ENCODE data around the gene RAB26.
"Not testable (repeated sequence)": the region's sequence is repeated elsewhere in the genome, so short reads cannot be mapped to it uniquely, and the experiment has no call there.

Gene RAB26

DNA sequence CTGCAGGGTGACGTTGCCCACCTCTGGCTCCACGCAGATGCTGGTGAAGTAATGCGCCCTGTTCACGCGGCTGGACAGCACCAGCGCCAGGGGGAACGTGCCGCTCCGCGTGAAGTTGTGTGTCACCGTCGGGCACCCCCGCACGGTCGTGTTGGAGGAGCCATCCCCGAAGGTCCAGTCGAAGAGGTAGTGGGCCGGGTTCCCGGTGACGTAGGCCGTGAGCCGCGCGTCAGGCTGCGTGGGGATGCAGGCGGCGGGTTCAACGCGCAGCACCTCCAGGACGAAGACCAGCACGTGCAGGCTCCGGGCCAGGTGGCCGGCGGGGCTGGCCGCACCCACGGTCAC lies 37.4 kb upstream of the RAB26 start:
- H3K27me3 ChIP-seq (ENCODE audit: insufficient read depth, low read length); H3K9me3 ChIP-seq (ENCODE audit: low read length); H3K4me3 ChIP-seq (ENCODE audit: low read length); H3K4me1 ChIP-seq (ENCODE audit: insufficient read depth, low read length); H2AFZ ChIP-seq (ENCODE audit: low read depth, low read length): not testable (repeated sequence)
- peaks cover 41% of the 10 kb centered on the region for H3K36me3 ChIP-seq (ENCODE audit: insufficient read depth, low read length)

DNA sequence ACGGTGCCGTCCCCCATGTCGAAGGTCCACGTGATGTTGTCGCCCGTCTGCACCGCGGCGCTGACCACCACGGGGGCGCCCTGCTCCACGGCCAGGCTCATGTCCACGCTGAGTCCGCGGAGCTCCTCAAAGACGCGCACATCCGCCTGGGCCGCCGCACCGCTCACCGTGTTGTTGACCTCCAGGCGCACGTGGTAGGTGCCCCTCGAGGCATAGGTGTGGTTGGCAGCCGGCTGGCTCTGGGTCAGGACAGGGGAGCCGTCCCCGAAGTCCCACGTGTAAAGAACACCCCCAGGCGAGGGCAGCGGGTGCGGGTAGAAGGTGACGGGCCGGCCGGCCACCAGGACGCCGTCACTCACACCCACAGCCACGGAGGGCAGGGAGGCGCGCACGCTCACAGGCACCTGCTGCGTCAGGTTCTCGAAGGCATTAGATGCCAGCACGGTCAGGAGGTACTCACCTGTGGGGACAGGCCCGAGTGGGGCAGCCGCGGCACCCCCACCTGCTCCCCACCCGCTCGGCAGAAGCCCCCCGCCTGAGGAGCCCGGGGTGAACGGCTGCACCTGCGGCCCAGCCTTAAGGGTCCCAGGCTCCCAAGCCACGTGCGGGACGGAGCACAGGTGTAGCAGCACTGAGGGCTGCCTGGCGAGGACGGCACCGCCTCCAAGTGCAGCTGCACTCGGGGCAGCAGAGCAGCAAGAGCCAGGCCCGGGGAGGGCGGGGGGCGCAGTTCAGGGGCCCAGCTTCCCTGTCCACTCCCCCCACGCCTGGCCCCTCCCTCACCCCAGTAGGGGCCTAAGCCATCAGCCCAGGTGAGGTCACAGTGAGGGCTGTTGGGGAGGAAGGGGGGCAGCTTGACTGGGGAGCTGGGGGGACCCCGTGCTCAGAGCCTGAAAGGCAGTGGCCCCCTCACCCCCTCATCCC lies 36.8 kb upstream of the RAB26 start:
- H3K27me3 ChIP-seq (ENCODE audit: insufficient read depth, low read length); H3K4me1 ChIP-seq (ENCODE audit: insufficient read depth, low read length); H2AFZ ChIP-seq (ENCODE audit: low read depth, low read length); H3K9me3 ChIP-seq (ENCODE audit: low read length); H3K4me3 ChIP-seq (ENCODE audit: low read length): not testable (repeated sequence)
- peaks cover 41% of the 10 kb centered on the region for H3K36me3 ChIP-seq (ENCODE audit: insufficient read depth, low read length)

DNA sequence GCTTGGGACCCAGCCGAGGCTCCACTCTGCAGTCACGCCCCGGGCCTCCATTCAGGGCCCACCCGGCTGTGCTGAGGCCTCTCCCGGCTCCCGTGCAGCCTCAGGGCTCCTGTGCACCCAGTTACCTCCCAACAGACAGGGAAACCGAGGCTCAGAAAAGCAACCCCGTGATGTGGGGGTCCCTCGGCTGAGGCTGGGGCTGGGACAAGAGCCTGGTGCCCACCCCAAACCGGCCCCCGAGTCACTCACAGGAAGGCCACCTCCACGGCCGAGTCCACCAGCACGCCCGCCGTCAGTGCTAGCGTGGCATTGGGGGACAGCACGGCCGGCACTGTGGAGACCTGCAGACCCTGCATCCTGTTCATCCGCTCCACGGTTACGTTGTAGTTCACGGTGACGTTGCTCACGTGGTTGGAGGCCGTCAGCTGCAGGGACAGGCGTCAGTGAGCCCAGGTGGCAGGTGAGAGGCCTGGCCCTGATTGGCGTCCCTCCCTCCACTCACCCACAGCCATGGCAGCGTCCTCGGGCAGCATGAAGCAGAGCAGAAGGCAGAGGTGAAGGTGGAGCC lies 35.8 kb upstream of the RAB26 start:
- H3K9me3 ChIP-seq (ENCODE audit: low read length); H3K4me1 ChIP-seq (ENCODE audit: insufficient read depth, low read length); H3K27me3 ChIP-seq (ENCODE audit: insufficient read depth, low read length); H2AFZ ChIP-seq (ENCODE audit: low read depth, low read length); H3K4me3 ChIP-seq (ENCODE audit: low read length): not testable (repeated sequence)
- H3K36me3 ChIP-seq (ENCODE audit: insufficient read depth, low read length) = peaks cover 35% of the 10 kb centered on the region

DNA sequence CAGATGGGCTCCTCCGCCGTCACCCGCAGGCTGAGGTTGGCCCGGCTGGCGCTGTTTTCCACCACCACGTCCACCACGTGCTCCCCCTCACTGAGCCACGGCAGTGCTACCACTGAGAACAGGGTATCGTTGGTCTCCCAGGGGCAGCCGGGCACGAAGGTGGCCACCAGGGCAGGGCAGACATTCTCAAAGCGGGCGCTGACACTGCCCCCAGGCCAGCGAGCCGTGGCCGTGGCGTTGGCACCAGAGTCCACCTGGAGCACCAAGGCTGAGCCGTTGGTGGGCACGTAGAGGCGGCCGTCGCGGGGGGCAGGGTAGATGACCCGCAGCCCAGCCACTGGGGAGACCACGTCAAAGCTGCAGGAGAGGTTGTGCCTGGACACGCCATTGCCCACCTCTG lies 34.2 kb upstream of the RAB26 start:
- H3K4me1 ChIP-seq (ENCODE audit: insufficient read depth, low read length); H2AFZ ChIP-seq (ENCODE audit: low read depth, low read length); H3K4me3 ChIP-seq (ENCODE audit: low read length); H3K27me3 ChIP-seq (ENCODE audit: insufficient read depth, low read length); H3K9me3 ChIP-seq (ENCODE audit: low read length): not testable (repeated sequence)
- peaks cover 24% of the 10 kb centered on the region for H3K36me3 ChIP-seq (ENCODE audit: insufficient read depth, low read length)

DNA sequence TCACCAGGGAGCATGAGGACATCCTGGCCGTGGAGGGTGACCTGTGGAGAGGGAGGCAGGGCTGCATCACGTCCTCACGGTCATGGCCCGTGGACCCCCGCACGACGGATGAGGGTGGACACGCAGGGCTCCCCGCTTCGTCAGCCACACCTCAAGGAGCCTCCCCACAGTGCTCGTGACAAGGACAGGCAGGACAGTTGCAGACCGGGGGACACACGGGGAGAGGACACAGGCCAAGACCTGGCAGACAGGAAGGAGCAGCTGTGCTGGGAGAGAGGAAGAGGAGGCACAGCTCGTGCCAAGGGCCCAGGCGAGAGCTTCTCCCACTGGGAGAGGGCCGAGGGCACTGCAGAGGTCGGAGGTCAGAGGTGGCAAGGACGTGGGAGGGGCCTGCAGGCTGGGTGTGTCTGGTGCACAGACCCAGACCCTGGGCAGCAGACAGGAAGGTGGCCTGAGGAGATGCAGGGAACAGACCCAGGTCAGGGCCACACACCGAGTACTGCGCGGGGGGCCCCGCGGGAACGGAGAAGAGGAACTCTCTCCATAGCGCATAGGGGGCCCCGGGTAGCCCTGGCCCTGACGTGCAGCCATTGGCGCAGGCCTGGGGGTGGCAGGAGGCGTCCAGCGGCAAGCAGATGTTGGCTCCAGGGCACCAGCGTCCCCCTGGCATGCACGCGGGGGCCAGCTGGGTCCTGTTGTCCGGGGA lies 33.4 kb upstream of the RAB26 start:
- not testable (repeated sequence) for H2AFZ ChIP-seq (ENCODE audit: low read depth, low read length); H3K4me3 ChIP-seq (ENCODE audit: low read length); H3K4me1 ChIP-seq (ENCODE audit: insufficient read depth, low read length); H3K27me3 ChIP-seq (ENCODE audit: insufficient read depth, low read length); H3K9me3 ChIP-seq (ENCODE audit: low read length)
- peaks cover 21% of the 10 kb centered on the region for H3K36me3 ChIP-seq (ENCODE audit: insufficient read depth, low read length)

DNA sequence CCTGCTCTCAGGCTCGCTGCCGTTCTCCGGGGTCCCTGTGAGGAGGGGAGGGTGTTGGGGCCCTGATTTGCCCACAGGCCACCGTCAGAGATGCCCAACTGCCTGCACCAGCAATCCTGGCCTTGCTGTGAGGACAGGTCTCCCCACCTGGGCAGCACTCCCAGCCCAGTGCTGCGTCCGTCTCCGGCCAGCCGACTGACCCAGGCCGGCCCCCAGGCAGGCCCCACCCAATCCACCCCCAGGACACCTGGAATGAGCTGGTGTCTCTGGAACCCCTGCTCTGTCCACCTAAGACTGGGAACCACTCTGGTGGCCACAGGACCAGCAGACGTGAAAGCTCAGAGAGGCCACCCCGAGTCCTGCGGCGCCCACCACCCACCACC lies 32.8 kb upstream of the RAB26 start:
- Histone ChIP-seq H3K36me3 (ENCODE audit: insufficient read depth, low read length) (peaks cover 17% of the 10 kb centered on the region), H2AFZ (ENCODE audit: low read depth, low read length) (no peak overlapping the region), H3K4me3 (ENCODE audit: low read length) (no peak overlapping the region), H3K4me1 (ENCODE audit: insufficient read depth, low read length) (no peaks in the 10 kb centered on the region), H3K27me3 (ENCODE audit: insufficient read depth, low read length) (no peaks in the 10 kb centered on the region), H3K9me3 (ENCODE audit: low read length) (no peaks in the 10 kb centered on the region)

DNA sequence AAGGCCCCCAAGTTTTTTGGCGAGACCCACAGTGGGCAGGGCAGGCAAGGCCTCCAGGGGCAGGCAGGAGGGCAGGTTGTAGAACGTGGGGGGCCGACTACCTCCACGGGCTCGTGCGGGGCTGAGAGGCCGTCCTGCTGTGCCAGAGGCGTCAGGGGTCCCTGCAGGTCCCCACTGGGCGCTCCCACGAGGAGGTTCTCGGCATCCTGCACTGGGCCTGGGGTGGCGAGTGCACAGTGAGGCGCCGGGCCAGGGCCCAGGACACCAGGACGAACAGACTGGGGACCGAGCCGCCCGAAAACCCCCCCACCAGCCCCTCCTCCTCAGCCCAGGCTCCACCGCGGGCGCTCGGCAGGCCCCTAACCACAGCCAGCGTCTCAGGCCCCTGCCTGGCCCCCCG lies 32.0 kb upstream of the RAB26 start:
- not testable (repeated sequence) for H3K27me3 ChIP-seq (ENCODE audit: insufficient read depth, low read length); H3K4me3 ChIP-seq (ENCODE audit: low read length); H3K9me3 ChIP-seq (ENCODE audit: low read length); H3K4me1 ChIP-seq (ENCODE audit: insufficient read depth, low read length); H2AFZ ChIP-seq (ENCODE audit: low read depth, low read length)
- H3K36me3 ChIP-seq (ENCODE audit: insufficient read depth, low read length) = peaks cover 11% of the 10 kb centered on the region

DNA sequence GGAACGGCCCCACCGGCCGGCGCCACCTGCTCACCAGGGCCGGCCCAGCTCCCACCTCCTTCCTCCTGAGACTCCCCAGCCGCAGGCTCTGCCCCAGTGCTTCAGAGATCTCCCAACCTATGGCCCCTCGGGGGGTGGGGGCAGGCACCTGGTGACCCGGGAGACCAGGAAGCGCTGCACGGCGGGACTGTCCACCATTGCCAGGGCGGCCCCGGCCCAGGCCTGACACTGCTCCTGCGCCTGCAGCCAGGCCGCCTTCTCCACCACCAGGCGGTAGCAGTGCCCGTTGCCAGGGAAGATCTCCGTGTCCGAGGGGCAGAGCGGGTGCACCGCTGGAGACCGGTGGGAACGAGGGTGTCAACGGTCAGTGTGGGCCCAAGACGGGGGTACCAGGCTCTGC lies 31.1 kb upstream of the RAB26 start:
- H3K4me3 ChIP-seq (ENCODE audit: low read length); H2AFZ ChIP-seq (ENCODE audit: low read depth, low read length); H3K9me3 ChIP-seq (ENCODE audit: low read length); H3K27me3 ChIP-seq (ENCODE audit: insufficient read depth, low read length); H3K4me1 ChIP-seq (ENCODE audit: insufficient read depth, low read length): not testable (repeated sequence)
- H3K36me3 ChIP-seq (ENCODE audit: insufficient read depth, low read length) = peaks cover 10% of the 10 kb centered on the region

DNA sequence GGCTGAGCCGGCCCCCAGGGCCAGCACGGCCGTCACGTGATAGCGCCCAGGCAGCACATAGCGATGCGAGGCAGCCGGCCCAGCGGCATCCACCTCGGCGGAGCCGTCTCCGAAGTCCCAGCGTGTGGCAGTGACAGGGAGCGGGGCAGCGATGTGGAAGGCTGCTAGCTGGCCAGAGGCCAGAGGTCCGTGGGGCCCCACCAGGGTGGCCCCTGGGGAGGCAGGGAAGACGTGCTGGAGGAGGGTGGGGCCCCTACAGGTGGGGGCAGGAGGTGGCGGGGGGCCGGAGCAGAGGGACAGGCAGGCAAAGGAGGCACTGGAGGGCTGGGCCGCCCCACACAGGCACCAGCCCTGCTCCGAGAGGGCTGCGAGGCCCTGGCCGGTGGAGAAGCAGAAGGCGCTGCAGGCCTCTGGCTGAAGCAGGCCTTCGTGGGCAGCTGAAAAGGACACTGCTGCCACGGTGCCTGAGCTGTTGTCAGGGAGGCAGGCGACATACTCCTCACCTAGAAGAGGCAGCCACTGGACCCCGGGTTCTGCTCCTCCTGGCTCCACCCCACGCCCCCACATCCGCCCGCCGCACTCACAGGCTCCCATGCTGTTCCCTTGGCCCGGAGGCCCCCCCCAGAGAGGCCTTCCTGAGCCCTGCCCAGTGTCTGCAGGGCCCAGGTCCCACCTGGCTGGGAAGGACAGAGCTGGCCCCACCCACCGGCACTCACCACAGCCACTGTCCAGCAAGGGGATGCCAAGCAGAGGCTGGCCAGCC lies 30.3 kb upstream of the RAB26 start:
- not testable (repeated sequence) for H3K27me3 ChIP-seq (ENCODE audit: insufficient read depth, low read length); H3K36me3 ChIP-seq (ENCODE audit: insufficient read depth, low read length); H3K9me3 ChIP-seq (ENCODE audit: low read length); H3K4me3 ChIP-seq (ENCODE audit: low read length); H2AFZ ChIP-seq (ENCODE audit: low read depth, low read length); H3K4me1 ChIP-seq (ENCODE audit: insufficient read depth, low read length)

DNA sequence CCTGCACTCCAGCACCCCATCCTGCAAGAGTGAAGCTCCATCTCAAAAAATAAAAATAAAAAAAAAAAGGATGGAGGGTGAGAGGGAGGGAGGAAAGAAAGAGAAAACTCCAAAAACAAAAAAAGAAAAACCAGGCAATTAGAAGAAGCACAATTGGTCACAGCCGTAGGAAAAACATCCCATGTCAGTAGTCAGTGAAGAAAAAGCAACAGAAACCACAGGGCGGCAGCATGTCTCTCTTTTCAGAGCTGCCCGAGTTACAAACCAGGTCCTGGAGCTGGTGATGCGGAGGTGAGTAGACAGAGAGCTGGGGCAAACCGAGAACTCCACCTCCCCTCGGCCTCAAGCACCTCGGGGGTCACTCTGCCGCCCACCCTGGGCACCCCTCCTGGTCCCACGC lies 27.1 kb upstream of the RAB26 start:
- H2AFZ ChIP-seq (ENCODE audit: low read depth, low read length) = not testable (repeated sequence)

DNA sequence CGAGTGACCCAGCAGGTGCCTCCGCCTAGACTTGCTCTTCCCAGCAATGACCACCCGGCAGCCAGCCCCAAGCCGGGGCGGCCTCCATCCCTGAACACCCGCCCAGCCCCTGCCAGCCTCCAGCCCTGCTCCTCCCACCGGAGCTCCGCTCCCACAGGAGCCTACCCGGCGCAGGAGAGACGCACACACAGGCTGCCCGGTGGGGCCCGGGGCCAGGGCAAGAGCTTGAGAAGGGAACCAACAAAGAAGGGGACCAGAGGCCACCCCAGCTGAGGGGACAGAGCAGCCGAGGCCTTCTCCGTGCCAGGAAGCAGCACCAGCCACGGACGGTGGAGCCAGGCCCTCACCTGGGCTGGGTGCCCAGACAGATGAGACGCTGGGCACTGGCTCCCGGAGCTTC lies 26.6 kb upstream of the RAB26 start:
- no peak overlapping the region for H2AFZ ChIP-seq (ENCODE audit: low read depth, low read length)

More for the DNA sequence above, 27.1 kb upstream of the RAB26 start:
- H3K4me3 ChIP-seq (ENCODE audit: low read length); H3K36me3 ChIP-seq (ENCODE audit: insufficient read depth, low read length); H3K27me3 ChIP-seq (ENCODE audit: insufficient read depth, low read length); H3K9me3 ChIP-seq (ENCODE audit: low read length): not testable (repeated sequence)
- peaks cover 23% of the 10 kb centered on the region for H3K4me1 ChIP-seq (ENCODE audit: insufficient read depth, low read length)

DNA sequence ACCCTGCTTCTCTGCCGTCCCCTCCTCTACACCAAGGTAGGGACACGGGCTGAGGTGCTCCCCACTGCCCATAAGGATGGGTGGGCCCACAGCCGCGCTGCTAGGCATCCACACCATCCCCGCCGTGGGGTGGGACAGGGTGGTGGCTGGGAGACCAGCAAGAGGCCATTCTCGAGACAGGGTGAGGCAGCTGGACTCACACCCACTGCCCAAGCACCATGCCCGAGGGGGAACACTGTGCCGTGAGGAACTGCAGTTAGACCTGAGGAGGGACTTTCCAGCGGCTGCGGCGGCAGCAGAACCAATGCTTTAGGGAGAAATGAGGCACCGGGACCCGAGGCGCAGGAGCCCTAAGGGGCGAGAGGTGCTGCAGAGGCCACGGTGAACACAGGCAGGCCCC lies 26.0 kb upstream of the RAB26 start:
- no peak overlapping the region for H3K4me3 ChIP-seq (ENCODE audit: low read length)
- peaks cover 29% of the 10 kb centered on the region for H3K4me1 ChIP-seq (ENCODE audit: insufficient read depth, low read length)
- H3K9me3 ChIP-seq (ENCODE audit: low read length) = no peaks in the 10 kb centered on the region
- no peaks in the 10 kb centered on the region for H3K36me3 ChIP-seq (ENCODE audit: insufficient read depth, low read length)
- H3K27me3 ChIP-seq (ENCODE audit: insufficient read depth, low read length) = no peaks in the 10 kb centered on the region
- no peak overlapping the region for H2AFZ ChIP-seq (ENCODE audit: low read depth, low read length)

More for the DNA sequence above, 26.6 kb upstream of the RAB26 start:
- Histone ChIP-seq H3K36me3 (ENCODE audit: insufficient read depth, low read length) (no peaks in the 10 kb centered on the region), H3K4me1 (ENCODE audit: insufficient read depth, low read length) (peaks cover 26% of the 10 kb centered on the region), H3K4me3 (ENCODE audit: low read length) (no peak overlapping the region), H3K27me3 (ENCODE audit: insufficient read depth, low read length) (no peaks in the 10 kb centered on the region), H3K9me3 (ENCODE audit: low read length) (no peaks in the 10 kb centered on the region)
